Choroid plexus epithelial cell (primary cell): ENCODE data around the gene NUP85.
A peak's percentile ranks its signal among the peaks of the same experiment; 100 is the strongest.

Experiments
- DNase-seq: peaks from one replicate; pipeline ENCODE4 v3.0.0-alpha.2; 2010; ENCODE audit warnings: low read depth
- H3K4me3 ChIP-seq: 2 replicates; pipeline ENCODE4 v1.5.1; 2011; ENCODE audit warnings: low read depth, mild to moderate bottlenecking, control low read depth, low read length, moderate library complexity
- TF ChIP-seq, protein P1 (sequence below): conservative IDR thresholded peaks from 2 replicates; pipeline ENCODE4 v1.5.1; 2011; ENCODE audit warnings: low read depth, mild to moderate bottlenecking, control low read depth, inconsistent platforms, low read length, moderate library complexity

Gene NUP85

DNA sequence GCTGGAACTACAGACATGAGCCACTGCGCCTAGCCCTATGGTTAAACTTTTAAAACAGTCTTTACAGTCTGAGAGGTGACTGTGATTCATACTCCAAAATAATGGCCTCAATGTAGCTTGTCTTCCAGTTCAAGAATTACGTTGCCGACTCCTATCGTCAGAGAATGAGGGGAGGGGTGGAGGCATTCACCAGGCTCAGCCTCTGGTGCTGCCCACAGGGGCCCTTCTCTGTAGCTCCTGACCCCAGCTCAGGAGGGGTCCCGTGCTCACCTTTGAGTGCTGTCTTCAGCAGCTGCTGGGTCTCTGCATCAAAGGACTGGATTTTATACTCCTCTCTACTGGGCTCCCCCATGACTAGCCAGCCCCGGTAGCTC is 64.4 kb downstream of the NUP85 start:
- peak overlapping the region; percentile 76 for H3K4me3 ChIP-seq
- no peak for DNase-seq
- TF ChIP-seq, protein P1, sequence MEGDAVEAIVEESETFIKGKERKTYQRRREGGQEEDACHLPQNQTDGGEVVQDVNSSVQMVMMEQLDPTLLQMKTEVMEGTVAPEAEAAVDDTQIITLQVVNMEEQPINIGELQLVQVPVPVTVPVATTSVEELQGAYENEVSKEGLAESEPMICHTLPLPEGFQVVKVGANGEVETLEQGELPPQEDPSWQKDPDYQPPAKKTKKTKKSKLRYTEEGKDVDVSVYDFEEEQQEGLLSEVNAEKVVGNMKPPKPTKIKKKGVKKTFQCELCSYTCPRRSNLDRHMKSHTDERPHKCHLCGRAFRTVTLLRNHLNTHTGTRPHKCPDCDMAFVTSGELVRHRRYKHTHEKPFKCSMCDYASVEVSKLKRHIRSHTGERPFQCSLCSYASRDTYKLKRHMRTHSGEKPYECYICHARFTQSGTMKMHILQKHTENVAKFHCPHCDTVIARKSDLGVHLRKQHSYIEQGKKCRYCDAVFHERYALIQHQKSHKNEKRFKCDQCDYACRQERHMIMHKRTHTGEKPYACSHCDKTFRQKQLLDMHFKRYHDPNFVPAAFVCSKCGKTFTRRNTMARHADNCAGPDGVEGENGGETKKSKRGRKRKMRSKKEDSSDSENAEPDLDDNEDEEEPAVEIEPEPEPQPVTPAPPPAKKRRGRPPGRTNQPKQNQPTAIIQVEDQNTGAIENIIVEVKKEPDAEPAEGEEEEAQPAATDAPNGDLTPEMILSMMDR, result no peak

DNA sequence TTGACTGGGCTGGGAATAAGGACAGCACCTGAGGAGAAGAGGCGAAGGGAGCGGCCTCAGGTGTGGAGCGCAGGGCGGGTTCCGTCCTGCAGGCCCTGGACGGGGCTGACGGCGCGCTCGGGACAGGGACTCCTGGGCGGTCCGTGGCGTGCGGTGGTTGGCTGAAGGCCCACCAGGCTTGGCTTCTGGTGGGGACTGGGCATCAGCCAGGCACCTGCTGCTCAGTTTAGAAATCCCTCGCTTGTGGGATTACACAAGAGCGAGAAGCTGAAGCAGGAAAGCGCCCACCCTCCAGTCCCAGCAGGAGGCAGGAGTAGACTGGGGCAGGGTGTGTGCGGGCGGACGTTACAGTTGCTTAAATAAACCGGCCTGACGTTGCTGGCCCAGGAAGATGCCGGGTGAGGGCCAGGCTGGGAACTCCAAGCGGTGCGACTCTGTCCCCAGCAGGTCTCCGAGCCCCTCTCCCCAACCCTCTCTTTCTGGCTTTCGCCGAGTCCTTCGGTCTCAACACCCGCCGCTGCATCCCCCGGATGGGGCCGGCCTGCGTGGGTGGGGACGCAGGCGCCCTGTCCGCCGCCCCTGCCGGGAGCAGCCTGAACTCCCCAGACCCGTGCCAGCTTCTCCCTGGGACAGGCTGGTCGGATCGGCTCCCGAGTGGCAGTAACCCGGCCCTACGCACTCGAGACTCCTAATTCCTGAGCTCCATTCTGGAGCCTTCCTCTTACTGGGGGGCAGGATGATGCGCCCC is 64.9 kb downstream of the NUP85 start:
- peak; percentile 73 for DNase-seq
- TF ChIP-seq, protein P1, result peak; percentile 45

DNA sequence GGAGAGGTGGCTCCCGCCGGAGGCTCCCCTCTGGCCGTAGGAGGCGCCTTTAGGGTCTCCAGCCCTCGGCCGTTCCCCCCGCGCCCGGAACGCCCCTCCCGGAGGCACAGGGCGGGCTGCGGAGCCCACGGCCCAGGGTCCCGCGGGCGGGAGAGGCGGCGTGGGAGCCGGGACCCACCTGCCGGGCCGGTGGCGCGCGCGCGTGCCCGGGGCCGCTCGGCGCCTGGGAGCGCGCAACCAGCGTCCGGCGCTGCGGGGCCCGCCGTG is 65.4 kb downstream of the NUP85 start, which contains the start of gene MIF4GD:
MIF4GD (minus strand) TSS at position 266 of the 267 bp plus-strand sequence. CDS start 1,036 bp downstream, outside the sequence.
- TF ChIP-seq, protein P1, result no peak
- peak within 1 kb of the TSS; percentile 76 for H3K4me3 ChIP-seq
- no peak for DNase-seq

More for the DNA sequence above, 64.9 kb downstream of the NUP85 start:
- peak overlapping the region; percentile 76 for H3K4me3 ChIP-seq

DNA sequence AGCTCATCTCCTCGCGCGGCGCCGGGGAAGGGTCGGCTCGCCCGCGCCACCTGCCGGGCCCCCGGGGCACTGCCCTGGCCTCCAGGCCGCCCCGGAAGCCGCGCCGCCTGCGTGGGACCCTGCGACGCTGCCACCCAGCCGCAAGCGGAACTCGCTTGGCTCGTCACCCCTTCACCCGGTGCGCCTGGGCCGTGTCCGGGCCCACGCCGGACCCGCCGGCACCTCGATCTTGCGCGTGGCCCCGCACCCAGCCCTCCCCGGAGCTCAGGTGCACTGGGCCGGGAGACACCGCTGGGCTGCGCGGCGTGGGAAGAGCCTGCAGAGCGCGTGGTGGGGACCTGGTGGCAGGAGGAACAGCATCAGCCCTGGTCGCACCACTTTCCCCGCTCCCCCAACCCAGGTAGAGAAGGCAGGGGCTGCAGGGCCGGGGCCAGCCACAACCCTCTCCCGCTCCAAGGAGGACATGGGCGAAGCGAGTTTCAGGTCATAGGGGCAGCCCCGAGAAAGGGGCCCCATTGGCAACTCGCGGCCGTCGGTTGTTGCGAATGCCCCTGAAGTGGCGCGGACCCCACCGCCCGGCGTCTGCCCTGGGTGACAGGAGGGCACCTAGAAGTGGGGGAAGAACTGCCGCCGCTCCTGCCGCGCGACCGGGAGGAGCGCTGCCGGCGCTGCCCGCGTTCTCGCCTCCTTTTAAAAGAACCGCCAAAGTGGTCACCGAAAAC is 65.9 kb downstream of the NUP85 start:
- TF ChIP-seq, protein P1, result peak; percentile 35
- H3K4me3 ChIP-seq, result peak overlapping the region; percentile 76

DNA sequence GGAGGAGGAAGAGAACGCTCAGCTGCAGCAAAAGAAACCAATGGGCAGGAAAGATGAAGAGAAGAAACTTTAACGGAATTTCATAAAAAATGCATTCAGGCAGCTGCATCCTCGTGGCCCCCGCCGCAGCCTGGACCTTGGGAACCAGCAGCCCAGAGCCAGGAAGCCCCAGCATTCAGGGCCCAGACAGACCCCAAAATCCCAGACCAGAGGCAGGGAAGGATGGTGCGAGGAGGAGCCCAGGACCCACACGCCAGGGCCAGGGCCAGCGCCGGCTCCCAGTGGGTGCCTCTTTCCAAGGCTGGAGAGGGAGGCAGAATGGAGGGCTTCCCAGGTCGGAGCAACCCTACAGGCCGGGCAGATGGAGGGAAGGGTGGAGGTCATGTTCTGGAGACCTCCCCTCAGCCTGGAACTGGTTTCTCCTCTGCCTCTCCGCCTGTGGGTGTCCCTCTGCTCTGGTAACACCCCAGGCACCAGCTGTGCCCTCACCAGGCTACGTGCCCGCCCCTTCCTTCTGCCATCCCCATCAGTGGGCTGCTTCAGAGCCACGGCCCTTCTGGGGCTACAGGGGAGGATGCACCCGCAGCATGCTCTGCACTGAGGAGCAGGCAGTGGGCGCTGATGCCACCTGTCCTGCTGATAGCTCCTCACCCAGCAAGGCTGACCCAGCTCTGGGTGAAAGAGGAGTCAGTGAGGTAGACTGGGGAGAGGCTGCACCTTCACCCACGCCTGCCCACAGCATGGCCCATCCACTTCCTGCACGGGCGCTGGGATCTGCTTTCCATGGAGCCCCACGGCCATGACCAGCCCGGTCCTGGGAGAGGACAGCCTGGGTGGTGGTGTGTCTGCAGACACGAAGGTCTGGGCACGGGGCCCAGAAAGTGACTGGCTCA is 66.7 kb downstream of the NUP85 start:
- TF ChIP-seq, protein P1, result no peak
- H3K4me3 ChIP-seq, result peak overlapping the region; percentile 76
- DNase-seq, result no peak

More for the DNA sequence above, 65.9 kb downstream of the NUP85 start:
- DNase-seq, result peak; percentile 62

DNA sequence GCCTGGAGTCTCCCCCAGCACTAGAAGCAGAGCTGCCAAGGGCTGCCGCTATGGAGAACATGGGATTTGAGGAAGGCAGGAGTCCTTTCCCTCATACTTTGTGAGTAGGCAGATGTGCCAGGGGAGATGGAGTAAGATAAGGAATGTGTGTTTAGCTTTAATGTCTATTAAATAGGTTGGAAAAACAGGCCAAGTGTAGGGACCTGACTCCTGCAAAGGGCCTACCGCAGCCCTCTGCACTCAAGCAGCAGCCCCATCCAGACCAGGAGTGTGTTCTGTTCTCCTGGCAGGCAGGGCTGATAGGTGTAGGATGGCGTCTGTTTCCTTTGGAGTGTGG is 67.3 kb downstream of the NUP85 start:
- TF ChIP-seq, protein P1, result no peak
- DNase-seq, result no peak
- no peak overlapping the region for H3K4me3 ChIP-seq
